ENCODE measurements around the gene FXN.
"Not testable (repeated sequence)": the region's sequence is repeated elsewhere in the genome, so short reads cannot be mapped to it uniquely, and the experiment has no call there.

Gene FXN

DNA sequence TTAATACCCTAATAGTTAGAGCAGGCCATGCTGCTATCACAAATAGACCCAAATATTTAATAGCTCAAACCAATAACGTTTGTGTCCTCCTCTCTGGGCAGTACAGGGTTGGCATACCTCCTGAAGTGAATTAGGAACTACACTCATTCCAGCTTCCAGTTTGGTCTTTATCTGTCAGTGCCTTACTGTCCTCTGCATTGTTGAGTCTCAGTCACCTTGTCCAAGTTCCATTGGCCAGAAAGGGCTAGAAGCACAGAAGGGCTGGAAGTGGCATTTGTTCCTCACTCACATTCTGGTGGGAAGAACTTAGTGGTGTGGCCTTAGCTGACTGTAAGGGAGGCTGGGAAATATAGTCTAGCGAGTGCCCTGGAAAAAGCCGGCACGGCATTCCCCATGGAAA is 11.2 kb downstream of the FXN start:
- H3K79me2 ChIP-seq (ENCODE audit: insufficient read depth, low read length): no peaks in the 10 kb centered on the region
- no peak overlapping the region for H3K27ac ChIP-seq (ENCODE audit: low read length)
- H3K27me3 ChIP-seq (ENCODE audit: insufficient read depth, low read length, poor library complexity): no peaks in the 10 kb centered on the region
- no peak for TF ChIP-seq EZH2 (IDR thresholded peaks at IDR 0.05; ENCODE audit: borderline replicate concordance, low read depth, low read length, severe bottlenecking)
- TF ChIP-seq, protein P1, sequence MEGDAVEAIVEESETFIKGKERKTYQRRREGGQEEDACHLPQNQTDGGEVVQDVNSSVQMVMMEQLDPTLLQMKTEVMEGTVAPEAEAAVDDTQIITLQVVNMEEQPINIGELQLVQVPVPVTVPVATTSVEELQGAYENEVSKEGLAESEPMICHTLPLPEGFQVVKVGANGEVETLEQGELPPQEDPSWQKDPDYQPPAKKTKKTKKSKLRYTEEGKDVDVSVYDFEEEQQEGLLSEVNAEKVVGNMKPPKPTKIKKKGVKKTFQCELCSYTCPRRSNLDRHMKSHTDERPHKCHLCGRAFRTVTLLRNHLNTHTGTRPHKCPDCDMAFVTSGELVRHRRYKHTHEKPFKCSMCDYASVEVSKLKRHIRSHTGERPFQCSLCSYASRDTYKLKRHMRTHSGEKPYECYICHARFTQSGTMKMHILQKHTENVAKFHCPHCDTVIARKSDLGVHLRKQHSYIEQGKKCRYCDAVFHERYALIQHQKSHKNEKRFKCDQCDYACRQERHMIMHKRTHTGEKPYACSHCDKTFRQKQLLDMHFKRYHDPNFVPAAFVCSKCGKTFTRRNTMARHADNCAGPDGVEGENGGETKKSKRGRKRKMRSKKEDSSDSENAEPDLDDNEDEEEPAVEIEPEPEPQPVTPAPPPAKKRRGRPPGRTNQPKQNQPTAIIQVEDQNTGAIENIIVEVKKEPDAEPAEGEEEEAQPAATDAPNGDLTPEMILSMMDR (IDR thresholded peaks at IDR 0.05; ENCODE audit: borderline replicate concordance, extremely low read depth, low read length, poor library complexity, severe bottlenecking): no peak
- no peaks in the 10 kb centered on the region; the same call in 1 of the 2 replicates for H4K20me1 ChIP-seq (ENCODE audit: insufficient read depth, low read length)
- DNase-seq (no peak), ATAC-seq (ENCODE audit: insufficient read depth, low read depth) (no peak)
- no peaks in the 10 kb centered on the region for H3K9me3 ChIP-seq (ENCODE audit: insufficient read depth, low read length, severe bottlenecking)
- H3K4me2 ChIP-seq (ENCODE audit: insufficient read depth, low read length): no peak overlapping the region
- H2AFZ ChIP-seq (ENCODE audit: low read depth, low read length): no peak overlapping the region
- no peaks in the 10 kb centered on the region for H3K4me1 ChIP-seq (ENCODE audit: insufficient read depth, low read length)
- H3K9ac ChIP-seq (ENCODE audit: low read depth, low read length): no peak overlapping the region
- H3K36me3 ChIP-seq (ENCODE audit: insufficient read depth, low read length): peaks cover 11% of the 10 kb centered on the region
- H3K4me3 ChIP-seq (ENCODE audit: low read depth in 1 of 2, low read length in 2 of 2): no peak overlapping the region

GRCh38 chr9:69047371-69047770 is 11.8 kb downstream of the FXN start:
- no peak overlapping the region for H3K9ac ChIP-seq (ENCODE audit: low read depth, low read length)
- no peak overlapping the region for H3K4me3 ChIP-seq (ENCODE audit: low read depth in 1 of 2, low read length in 2 of 2)
- no peak for TF ChIP-seq EZH2 (IDR thresholded peaks at IDR 0.05; ENCODE audit: borderline replicate concordance, low read depth, low read length, severe bottlenecking)
- TF ChIP-seq, protein P1 (IDR thresholded peaks at IDR 0.05; ENCODE audit: borderline replicate concordance, extremely low read depth, low read length, poor library complexity, severe bottlenecking): no peak
- DNase-seq (no peak), ATAC-seq (ENCODE audit: insufficient read depth, low read depth) (peak; percentile 45; the same call in 1 of the 3 replicates)
- H3K27me3 ChIP-seq (ENCODE audit: insufficient read depth, low read length, poor library complexity): no peaks in the 10 kb centered on the region
- no peaks in the 10 kb centered on the region for H3K79me2 ChIP-seq (ENCODE audit: insufficient read depth, low read length)
- H3K36me3 ChIP-seq (ENCODE audit: insufficient read depth, low read length): peaks cover 11% of the 10 kb centered on the region
- no peak overlapping the region for H2AFZ ChIP-seq (ENCODE audit: low read depth, low read length)
- H3K9me3 ChIP-seq (ENCODE audit: insufficient read depth, low read length, severe bottlenecking): no peaks in the 10 kb centered on the region
- no peaks in the 10 kb centered on the region for H3K4me1 ChIP-seq (ENCODE audit: insufficient read depth, low read length)
- no peak overlapping the region for H3K4me2 ChIP-seq (ENCODE audit: insufficient read depth, low read length)
- no peak overlapping the region for H3K27ac ChIP-seq (ENCODE audit: low read length)
- H4K20me1 ChIP-seq (ENCODE audit: insufficient read depth, low read length): no peaks in the 10 kb centered on the region

DNA sequence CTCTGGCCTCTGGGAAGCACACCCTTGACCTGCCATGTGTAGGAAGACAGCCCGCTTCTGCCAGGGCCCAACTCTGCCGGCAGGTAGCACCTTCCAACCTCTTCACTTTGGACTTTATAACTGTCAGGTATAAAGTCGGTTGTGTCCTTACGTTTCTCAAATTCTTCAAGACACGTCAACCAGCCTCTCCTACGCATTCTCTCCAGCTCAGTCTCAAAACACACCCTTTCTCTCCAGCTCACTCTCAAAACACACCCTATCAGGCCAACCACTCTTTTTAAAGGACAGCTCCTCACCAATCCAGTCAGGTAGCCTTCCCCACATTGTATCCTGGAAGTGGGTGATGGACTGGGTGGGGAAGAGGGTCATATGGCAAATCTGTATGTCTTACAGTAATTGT is 13.5 kb downstream of the FXN start:
- Histone ChIP-seq H3K4me2 (ENCODE audit: insufficient read depth, low read length) (no peak overlapping the region), H3K79me2 (ENCODE audit: insufficient read depth, low read length) (no peaks in the 10 kb centered on the region), H3K36me3 (ENCODE audit: insufficient read depth, low read length) (peaks cover 11% of the 10 kb centered on the region), H2AFZ (ENCODE audit: low read depth, low read length) (no peak overlapping the region), H4K20me1 (ENCODE audit: insufficient read depth, low read length) (no peaks in the 10 kb centered on the region), H3K27ac (ENCODE audit: low read length) (no peak overlapping the region), H3K9me3 (ENCODE audit: insufficient read depth, low read length, severe bottlenecking) (no peaks in the 10 kb centered on the region), H3K4me3 (ENCODE audit: low read depth in 1 of 2, low read length in 2 of 2) (no peak overlapping the region), H3K9ac (ENCODE audit: low read depth, low read length) (no peak overlapping the region), H3K4me1 (ENCODE audit: insufficient read depth, low read length) (no peaks in the 10 kb centered on the region), H3K27me3 (ENCODE audit: insufficient read depth, low read length, poor library complexity) (no peaks in the 10 kb centered on the region)
- TF ChIP-seq, protein P1 (IDR thresholded peaks at IDR 0.05; ENCODE audit: borderline replicate concordance, extremely low read depth, low read length, poor library complexity, severe bottlenecking): no peak
- TF ChIP-seq EZH2 (IDR thresholded peaks at IDR 0.05; ENCODE audit: borderline replicate concordance, low read depth, low read length, severe bottlenecking): no peak
- ATAC-seq (ENCODE audit: insufficient read depth, low read depth) (no peak), DNase-seq (no peak)

DNA sequence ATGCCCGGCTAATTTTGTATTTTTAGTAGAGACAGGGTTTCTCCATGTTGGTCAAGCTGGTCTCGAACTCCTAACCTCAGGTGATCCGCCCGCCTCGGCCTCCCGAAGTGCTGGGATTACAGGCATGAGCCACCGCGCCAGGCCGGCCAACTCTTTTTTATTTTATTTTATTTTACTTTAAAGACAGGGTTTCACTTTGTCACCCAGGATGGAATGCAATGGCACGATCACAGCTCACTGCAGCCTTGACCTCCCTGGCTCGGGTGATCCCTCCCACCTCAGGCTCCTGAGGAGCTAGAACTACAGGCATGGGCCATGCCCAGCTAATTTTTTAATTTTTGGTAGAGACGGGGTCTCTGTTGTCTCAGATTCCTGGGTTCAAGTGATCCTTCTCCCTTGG is 15.4 kb downstream of the FXN start:
- H3K27me3 ChIP-seq (ENCODE audit: insufficient read depth, low read length, poor library complexity); H3K27ac ChIP-seq (ENCODE audit: low read length); H3K4me1 ChIP-seq (ENCODE audit: insufficient read depth, low read length); H3K4me3 ChIP-seq (ENCODE audit: low read depth in 1 of 2, low read length in 2 of 2); H2AFZ ChIP-seq (ENCODE audit: low read depth, low read length); H3K9me3 ChIP-seq (ENCODE audit: insufficient read depth, low read length, severe bottlenecking); H4K20me1 ChIP-seq (ENCODE audit: insufficient read depth, low read length); ATAC-seq (ENCODE audit: insufficient read depth, low read depth); H3K79me2 ChIP-seq (ENCODE audit: insufficient read depth, low read length); DNase-seq; H3K9ac ChIP-seq (ENCODE audit: low read depth, low read length); H3K4me2 ChIP-seq (ENCODE audit: insufficient read depth, low read length): not testable (repeated sequence)
- H3K36me3 ChIP-seq (ENCODE audit: insufficient read depth, low read length): peaks cover 19% of the 10 kb centered on the region

Measured in DND-41 (cell line).